ENCODE measurements around the gene PTK7.

The PTK7 gene

DNA sequence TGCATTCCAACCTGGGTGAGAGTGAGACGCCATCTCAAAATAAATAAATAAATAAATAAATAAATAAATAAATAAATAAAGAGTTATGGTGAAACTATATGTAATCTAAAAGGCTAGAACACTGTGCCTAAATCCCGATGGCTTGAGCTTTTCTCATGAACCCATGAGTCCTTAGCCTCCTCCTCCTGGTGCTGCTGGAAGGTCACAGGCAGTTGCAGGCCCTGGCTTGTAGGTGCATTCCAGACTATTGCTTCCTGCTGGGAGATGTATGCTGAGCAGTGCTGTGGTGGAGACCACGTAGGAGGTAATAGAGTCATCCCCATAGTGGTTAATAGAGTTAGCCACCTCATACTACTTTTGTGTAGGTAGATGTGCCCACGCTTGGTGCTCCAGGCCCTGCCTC is 12.5 kb downstream of the PTK7 start:
- TF ChIP-seq CTCF (IDR thresholded peaks at IDR 0.05; ENCODE audit: low read depth, low read length, missing control alignments), result no peak
- H3K4me3 ChIP-seq (ENCODE audit: low read depth, low read length), result no peak overlapping the region
- DNase-seq (ENCODE audit: low read depth), result no peak

DNA sequence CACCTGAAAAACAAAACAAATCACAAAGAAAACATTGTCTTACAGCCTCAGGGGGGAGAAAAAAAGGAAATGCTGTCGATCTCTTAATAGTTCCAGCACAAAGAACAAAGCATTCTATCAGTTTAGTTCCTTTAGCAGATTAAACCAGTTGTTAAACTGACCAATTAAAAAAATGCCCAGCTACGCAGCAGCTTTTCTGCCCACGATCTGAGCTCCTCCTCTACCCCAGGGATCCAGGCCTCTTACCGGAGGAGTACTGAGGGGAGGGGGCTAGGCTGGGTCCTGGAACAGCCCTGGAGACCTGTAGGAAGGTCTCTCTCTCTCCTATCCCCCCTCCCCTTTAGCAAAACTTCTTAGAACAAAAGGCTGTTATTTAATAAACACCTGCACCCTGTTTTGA is 13.4 kb downstream of the PTK7 start:
- no peak for DNase-seq (ENCODE audit: low read depth)
- no peak for TF ChIP-seq CTCF (IDR thresholded peaks at IDR 0.05; ENCODE audit: low read depth, low read length, missing control alignments)
- H3K4me3 ChIP-seq (ENCODE audit: low read depth, low read length), result no peak overlapping the region

DNA sequence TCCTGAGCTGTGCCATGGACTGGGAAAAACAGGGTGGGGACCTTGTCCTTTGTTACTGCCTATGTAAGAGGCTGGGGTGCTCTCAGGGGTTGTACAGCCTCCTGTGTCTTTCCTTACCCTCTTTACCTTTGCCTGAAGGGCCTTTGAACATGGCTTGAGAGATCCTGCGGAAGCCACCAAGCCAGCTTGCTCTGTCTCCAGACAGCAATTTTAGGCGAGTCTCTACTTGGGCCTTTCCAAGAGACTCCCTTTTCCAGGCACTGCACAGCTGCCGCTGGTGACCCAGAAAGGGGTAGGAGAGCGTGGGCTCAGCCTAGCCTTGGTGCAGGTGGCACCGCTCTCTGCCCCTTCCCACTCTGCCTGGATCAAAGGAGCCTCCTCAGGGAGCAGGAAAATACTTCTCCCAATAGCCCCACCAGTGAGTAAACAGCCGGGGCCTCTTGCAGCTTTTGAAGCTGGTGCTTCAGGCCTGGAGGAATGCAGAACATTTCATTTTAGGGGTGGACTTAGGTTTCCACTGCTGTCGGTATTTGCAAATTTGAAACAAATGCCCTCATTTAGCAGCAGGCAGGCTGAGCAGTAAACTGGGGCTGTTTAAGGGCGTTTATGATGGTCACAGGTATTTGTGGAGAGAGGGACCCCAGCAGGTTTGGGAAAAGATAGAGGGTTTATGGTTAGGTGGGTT is 13.9 kb downstream of the PTK7 start:
- H3K4me3 ChIP-seq (ENCODE audit: low read depth, low read length), result no peak overlapping the region
- no peak for DNase-seq (ENCODE audit: low read depth)
- TF ChIP-seq CTCF (IDR thresholded peaks at IDR 0.05; ENCODE audit: low read depth, low read length, missing control alignments), result no peak

DNA sequence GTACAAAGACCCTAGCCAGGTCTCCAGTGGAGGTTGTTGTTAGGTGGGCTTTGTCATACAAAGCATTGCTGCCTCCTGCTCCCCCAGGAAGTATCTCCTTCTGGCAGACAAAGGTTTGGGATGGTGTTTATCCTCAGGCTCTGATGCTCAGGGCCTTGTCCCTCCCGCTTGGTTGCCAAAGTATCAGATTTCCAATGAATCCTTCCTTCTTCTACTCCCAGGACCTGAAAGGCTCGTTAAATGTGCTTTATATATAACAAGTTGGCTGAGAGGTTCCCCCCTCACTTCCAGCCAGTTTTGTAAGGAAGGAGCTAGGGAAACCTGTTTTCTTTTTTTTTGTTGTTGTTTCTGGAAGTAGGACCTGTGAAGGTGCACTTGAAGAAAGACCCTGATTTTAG is 14.4 kb downstream of the PTK7 start:
- H3K4me3 ChIP-seq (ENCODE audit: low read depth, low read length), result no peak overlapping the region
- TF ChIP-seq CTCF (IDR thresholded peaks at IDR 0.05; ENCODE audit: low read depth, low read length, missing control alignments), result no peak
- no peak for DNase-seq (ENCODE audit: low read depth)

- TF ChIP-seq CTCF (IDR thresholded peaks at IDR 0.05; ENCODE audit: low read depth, low read length, missing control alignments), result no peak
- H3K4me3 ChIP-seq (ENCODE audit: low read depth, low read length), result no peak overlapping the region
Observed at GRCh38 chr6:43091020-43091419, 14.9 kb downstream of the PTK7 start.

GRCh38 chr6:43091436-43091991 is 15.4 kb downstream of the PTK7 start:
- no peak for DNase-seq (ENCODE audit: low read depth)
- TF ChIP-seq CTCF (IDR thresholded peaks at IDR 0.05; ENCODE audit: low read depth, low read length, missing control alignments), result no peak
- H3K4me3 ChIP-seq (ENCODE audit: low read depth, low read length), result no peak overlapping the region

More at GRCh38 chr6:43091020-43091419, 14.9 kb downstream of the PTK7 start:
- DNase-seq (ENCODE audit: low read depth), result no peak

GRCh38 chr6:43092635-43093034 is 16.5 kb downstream of the PTK7 start:
- TF ChIP-seq CTCF (IDR thresholded peaks at IDR 0.05; ENCODE audit: low read depth, low read length, missing control alignments), result no peak
- DNase-seq (ENCODE audit: low read depth), result no peak
- no peak overlapping the region for H3K4me3 ChIP-seq (ENCODE audit: low read depth, low read length)

All from GM12864 (cell line).